Ishikawa (cell line): ENCODE measurements around the gene RASL10A.

ENCODE experiments used
- CEBPB ChIP-seq: IDR thresholded peaks from 2 replicates; pipeline ENCODE4 v1.6.1; 2012
- CREB1 ChIP-seq: IDR thresholded peaks from 2 replicates; pipeline ENCODE4 v1.6.1; 2012; ENCODE audit warnings: low read depth
- EGR1 ChIP-seq: IDR thresholded peaks from 2 replicates; pipeline ENCODE4 v1.6.1; 2012
- EP300 ChIP-seq: IDR thresholded peaks from 2 replicates; pipeline ENCODE4 v1.6.1; 2012; ENCODE audit warnings: borderline replicate concordance
- FOXM1 ChIP-seq: IDR thresholded peaks from 2 replicates; pipeline ENCODE4 v1.6.1; 2012; ENCODE audit warnings: low read depth, borderline replicate concordance
- MAX ChIP-seq: IDR thresholded peaks from 2 replicates; pipeline ENCODE4 v1.6.1; 2012
- NFIC ChIP-seq: IDR thresholded peaks from 2 replicates; pipeline ENCODE4 v1.6.1; 2012
- RAD21 ChIP-seq: IDR thresholded peaks from 2 replicates; pipeline ENCODE4 v1.6.1; 2012; ENCODE audit warnings: low read depth
- REST ChIP-seq: IDR thresholded peaks from 2 replicates; pipeline ENCODE4 v1.6.1; 2012; ENCODE audit warnings: low read depth, mild to moderate bottlenecking
- TAF1 ChIP-seq: IDR thresholded peaks from 2 replicates; pipeline ENCODE4 v1.6.1; 2012; ENCODE audit warnings: low read depth, mild to moderate bottlenecking
- TCF12 ChIP-seq: IDR thresholded peaks from 2 replicates; pipeline ENCODE4 v1.6.1; 2012; ENCODE audit warnings: low read depth
- TEAD4 ChIP-seq: IDR thresholded peaks from 2 replicates; pipeline ENCODE4 v1.6.1; 2012
- USF1 ChIP-seq: IDR thresholded peaks from 2 replicates; pipeline ENCODE4 v1.6.1; 2012
- YY1 ChIP-seq: IDR thresholded peaks from 2 replicates; pipeline ENCODE4 v1.6.1; 2012; ENCODE audit warnings: low read depth
- ZBTB7A ChIP-seq: IDR thresholded peaks from 2 replicates; pipeline ENCODE4 v1.6.1; 2012; ENCODE audit warnings: low read depth

RASL10A gene

GRCh38 chr22:29299136-29299900 is 16.2 kb downstream of the RASL10A start:
- TF ChIP-seq TCF12 (no peak), CEBPB (no peak), USF1 (no peak), FOXM1 (no peak), RAD21 (no peak), CREB1 (no peak), TEAD4 (no peak), YY1 (no peak), TAF1 (no peak)

- TF ChIP-seq NFIC (no peak), CEBPB (no peak), TCF12 (no peak), ZBTB7A (no peak), FOXM1 (no peak), USF1 (no peak), YY1 (no peak), EP300 (no peak), CREB1 (no peak)
Observed at GRCh38 chr22:29298641-29299040, 16.9 kb downstream of the RASL10A start.

- TF ChIP-seq TCF12 (no peak), CEBPB (no peak), MAX (no peak)
Observed at GRCh38 chr22:29292379-29292778, 23.1 kb downstream of the RASL10A start.

- TF ChIP-seq EGR1 (no peak), RAD21 (no peak), YY1 (no peak), TEAD4 (no peak), EP300 (no peak), NFIC (no peak), ZBTB7A (no peak), TAF1 (no peak), USF1 (no peak), TCF12 (no peak), FOXM1 (no peak), REST (no peak), MAX (no peak), CREB1 (no peak), CEBPB (no peak)
Observed at GRCh38 chr22:29291215-29291614, 24.3 kb downstream of the RASL10A start.

- TF ChIP-seq TAF1 (no peak), TEAD4 (no peak), NFIC (no peak)
Observed at GRCh38 chr22:29290061-29290460, 25.4 kb downstream of the RASL10A start.

GRCh38 chr22:29288837-29289236 is 26.7 kb downstream of the RASL10A start:
- TF ChIP-seq FOXM1, result no peak
- TF ChIP-seq EP300, result no peak
- no peak for TF ChIP-seq EGR1
- TF ChIP-seq REST, result no peak
- TF ChIP-seq NFIC, result no peak
- TF ChIP-seq YY1, result no peak
- no peak for TF ChIP-seq TAF1
- no peak for TF ChIP-seq ZBTB7A
- no peak for TF ChIP-seq USF1
- TF ChIP-seq MAX, result no peak
- no peak for TF ChIP-seq CREB1
- TF ChIP-seq RAD21, result no peak
- TF ChIP-seq TEAD4, result no peak
- TF ChIP-seq CEBPB, result no peak
- TF ChIP-seq TCF12, result no peak
